PC-3 (cell line): ENCODE measurements around the gene BLOC1S1. TPM values are rescaled to one million over a fixed set of nuclear protein-coding genes. Genes with fewer than 3 reads are reported as not detected.
A peak's percentile ranks its signal among the peaks of the same experiment; 100 is the strongest.

Experiments
- ATAC-seq: fragments of 200-7000 bp; cut with Tn5 transposase; 2 replicates; pipeline ENCODE4 v1.9.1; 2020; ENCODE audit warnings: mild to moderate bottlenecking, moderate library complexity
- BruUV-seq: library from RNA; stranded (reverse); fragments of 400-500 nt; replicated peaks from 2 replicates; lab custom pipeline; 2021; lab: Mats Ljungman, UMichigan
- CTCF ChIA-PET: fragments of 300-600 bp; sonication (Branson Sonifier 250); formaldehyde crosslinking; loops from one replicate; lab custom pipeline; 2022; ENCODE audit warnings: antibody characterized with exemption; lab: Charles Lee
- POLR2A ChIA-PET: fragments of 300-600 bp; sonication (Branson Sonifier 250); formaldehyde crosslinking; loops from one replicate; lab custom pipeline; 2022; ENCODE audit warnings: antibody characterized with exemption; ENCODE audit not compliant: unreplicated experiment; lab: Charles Lee
- DNase-seq: peaks from one replicate; pipeline ENCODE4 v3.0.0-alpha.2; 2015
- H2AFZ ChIP-seq: fragments of 300-600 bp; sonication (generic); 2 replicates; pipeline ENCODE4 v1.6.0; 2016; ENCODE audit warnings: antibody characterized with exemption, low read length
- H3F3A ChIP-seq: fragments of 300-600 bp; sonication (generic); one replicate; pipeline ENCODE4 v1.6.0; 2017; ENCODE audit warnings: antibody characterized with exemption, low read length, control low read depth, mild to moderate bottlenecking; ENCODE audit not compliant: unreplicated experiment
- H3K27ac ChIP-seq: fragments of 300-600 bp; sonication (generic); 2 replicates; pipeline ENCODE4 v1.5.1; 2016; ENCODE audit warnings: mild to moderate bottlenecking, low read length
- H3K27me3 ChIP-seq: fragments of 300-600 bp; sonication (generic); 2 replicates; pipeline ENCODE4 v1.6.1; 2016; ENCODE audit warnings: low read length, mixed read lengths
- H3K36me3 ChIP-seq: fragments of 300-600 bp; sonication (generic); 2 replicates; pipeline ENCODE4 v1.6.1; 2016; ENCODE audit warnings: low read depth, mixed run types, low read length, mixed read lengths
- H3K4me1 ChIP-seq: fragments of 300-600 bp; sonication (generic); 2 replicates; pipeline ENCODE4 v1.5.1; 2016; ENCODE audit warnings: low read length; ENCODE audit not compliant: insufficient read depth
- H3K4me2 ChIP-seq: fragments of 300-600 bp; sonication (generic); 2 replicates; pipeline ENCODE4 v1.6.0; 2016; ENCODE audit warnings: low read length
- H3K4me3 ChIP-seq: fragments of 300-600 bp; sonication (generic); 2 replicates; pipeline ENCODE4 v1.5.1; 2016; ENCODE audit warnings: mild to moderate bottlenecking, low read length, mixed read lengths
- H3K79me2 ChIP-seq: fragments of 300-600 bp; sonication (generic); 2 replicates; pipeline ENCODE4 v1.6.1; 2017; ENCODE audit warnings: low read length, mixed read lengths
- H3K9ac ChIP-seq: fragments of 300-600 bp; sonication (generic); 2 replicates; pipeline ENCODE4 v1.6.0; 2016; ENCODE audit warnings: mild to moderate bottlenecking, low read length
- H3K9me2 ChIP-seq: fragments of 300-600 bp; sonication (generic); replicated peaks from 2 replicates; pipeline ENCODE4 v1.6.1; 2016; ENCODE audit warnings: mixed run types, low read length, mixed read lengths
- H3K9me3 ChIP-seq: fragments of 300-600 bp; sonication (generic); 2 replicates; pipeline ENCODE4 v1.6.1; 2016; ENCODE audit warnings: low read length, mixed read lengths
- H4K20me1 ChIP-seq: fragments of 300-600 bp; sonication (generic); 2 replicates; pipeline ENCODE4 v1.6.1; 2016; ENCODE audit warnings: low read length, mixed read lengths
- EZH2 ChIP-seq: fragments of 300-600 bp; sonication (generic); IDR thresholded peaks from one replicate; pipeline ENCODE4 v1.6.1; 2017; ENCODE audit warnings: antibody characterized with exemption, mild to moderate bottlenecking, low read length; ENCODE audit not compliant: unreplicated experiment
- EZH2phosphoT487 ChIP-seq: fragments of 300-600 bp; sonication (generic); IDR thresholded peaks from 2 replicates; pipeline ENCODE4 v1.6.1; 2018; ENCODE audit warnings: mild to moderate bottlenecking, antibody characterized with exemption, low read length, borderline replicate concordance
- intact Hi-C: fragments of 100-400 bp; cut with micrococcal nuclease; formaldehyde crosslinking; loops from 2 replicates; pipeline ENCODE4 v1.9.0; 2023
- total RNA-seq: library from RNA; depleted of rRNA; stranded (reverse); fragments of >200 nt; gene quantifications from 2 replicates; pipeline ENCODE4 v1.2.3, GENCODE V29; 2014
- TF ChIP-seq, protein P1 (sequence below): fragments of 300-600 bp; sonication (generic); conservative IDR thresholded peaks from 2 replicates; pipeline ENCODE4 v1.5.1; 2017; ENCODE audit warnings: antibody characterized with exemption, low read depth, mild to moderate bottlenecking, low read length

Gene BLOC1S1
- total RNA-seq, 1 experiment from 2014 or later: 90.8 TPM

DNA sequence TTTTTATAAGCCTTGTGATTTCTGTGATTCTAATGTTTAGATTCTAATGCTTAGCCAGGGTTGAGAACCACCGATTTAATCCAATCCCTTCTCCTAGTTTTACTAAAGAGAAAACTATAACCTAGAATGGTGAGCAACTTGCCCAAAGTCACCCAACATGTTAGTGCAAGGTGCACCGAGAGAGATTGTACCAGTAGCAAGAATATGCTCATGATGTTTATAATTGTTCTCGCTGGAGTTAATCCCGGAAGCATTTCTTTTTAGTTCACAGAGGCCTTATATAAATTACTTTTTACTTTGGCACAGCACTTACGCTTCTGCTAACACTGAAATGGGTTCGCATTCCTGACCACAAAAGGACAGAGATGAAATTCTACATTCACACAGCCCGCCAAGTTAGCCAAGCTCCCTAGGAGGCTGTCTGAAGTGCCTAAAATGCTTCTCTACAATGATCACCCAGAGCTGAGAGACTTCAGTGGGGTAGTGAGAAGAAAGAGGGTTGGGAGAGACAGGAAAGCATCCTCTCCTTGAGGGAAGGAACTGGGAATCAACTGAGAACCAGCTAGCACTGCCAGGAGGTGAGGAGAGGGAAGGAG is 579 bp upstream of the BLOC1S1 start:
- H3K4me2 ChIP-seq: peak overlapping the region; percentile 89
- peak overlapping the region; percentile 86 for H3K27ac ChIP-seq
- no peaks in the 10 kb centered on the region for H3K27me3 ChIP-seq
- TF ChIP-seq EZH2phosphoT487: no peak
- no peak for TF ChIP-seq EZH2
- TF ChIP-seq, protein P1, sequence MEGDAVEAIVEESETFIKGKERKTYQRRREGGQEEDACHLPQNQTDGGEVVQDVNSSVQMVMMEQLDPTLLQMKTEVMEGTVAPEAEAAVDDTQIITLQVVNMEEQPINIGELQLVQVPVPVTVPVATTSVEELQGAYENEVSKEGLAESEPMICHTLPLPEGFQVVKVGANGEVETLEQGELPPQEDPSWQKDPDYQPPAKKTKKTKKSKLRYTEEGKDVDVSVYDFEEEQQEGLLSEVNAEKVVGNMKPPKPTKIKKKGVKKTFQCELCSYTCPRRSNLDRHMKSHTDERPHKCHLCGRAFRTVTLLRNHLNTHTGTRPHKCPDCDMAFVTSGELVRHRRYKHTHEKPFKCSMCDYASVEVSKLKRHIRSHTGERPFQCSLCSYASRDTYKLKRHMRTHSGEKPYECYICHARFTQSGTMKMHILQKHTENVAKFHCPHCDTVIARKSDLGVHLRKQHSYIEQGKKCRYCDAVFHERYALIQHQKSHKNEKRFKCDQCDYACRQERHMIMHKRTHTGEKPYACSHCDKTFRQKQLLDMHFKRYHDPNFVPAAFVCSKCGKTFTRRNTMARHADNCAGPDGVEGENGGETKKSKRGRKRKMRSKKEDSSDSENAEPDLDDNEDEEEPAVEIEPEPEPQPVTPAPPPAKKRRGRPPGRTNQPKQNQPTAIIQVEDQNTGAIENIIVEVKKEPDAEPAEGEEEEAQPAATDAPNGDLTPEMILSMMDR: no peak
- ChIA-PET CTCF (interaction anchor here (1.0 kb wide), 1 partner anchor 34 kb away, joined by 4 read pairs; a partner anchor contains a TSS), POLR2A (no interaction called here)
- H2AFZ ChIP-seq: peak overlapping the region; percentile 96
- intact Hi-C loops: no loop called here
- H3K79me2 ChIP-seq: no peaks in the 10 kb centered on the region
- no peaks in the 10 kb centered on the region for H3F3A ChIP-seq
- peaks cover 55% of the 10 kb centered on the region for H3K4me1 ChIP-seq
- no peaks in the 10 kb centered on the region for H3K36me3 ChIP-seq
- H3K4me3 ChIP-seq: peak overlapping the region; percentile 72
- BruUV-seq: no TSS peak
- H3K9me3 ChIP-seq: no peaks in the 10 kb centered on the region
- peak overlapping the region; percentile 78; the same call in 1 of the 2 replicates for H3K9ac ChIP-seq
- no peaks in the 10 kb centered on the region for H3K9me2 ChIP-seq
- ATAC-seq (no peak), DNase-seq (no peak)
- no peaks in the 10 kb centered on the region for H4K20me1 ChIP-seq

DNA sequence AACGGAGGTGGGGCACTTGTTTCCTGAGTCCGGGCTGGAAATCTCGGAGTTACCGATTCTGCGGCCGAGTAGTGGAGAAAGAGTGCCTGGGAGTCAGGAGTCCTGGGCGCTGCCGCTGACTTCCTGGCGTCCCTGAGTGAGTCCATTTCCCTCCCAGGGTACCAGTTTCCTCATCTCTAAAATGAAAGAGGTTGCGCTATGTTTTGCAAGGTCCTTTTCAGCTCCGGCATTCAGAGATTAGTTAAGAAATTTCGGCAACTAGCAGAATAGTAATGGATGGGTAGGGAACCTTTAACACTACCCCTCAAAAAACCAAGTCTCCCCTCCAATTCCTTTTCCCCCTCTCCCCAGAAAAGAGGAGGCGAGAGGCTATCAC is 724 bp downstream of the BLOC1S1 start:
- no peaks in the 10 kb centered on the region for H3K9me2 ChIP-seq
- no peaks in the 10 kb centered on the region for H3K36me3 ChIP-seq
- H3K4me1 ChIP-seq: peaks cover 66% of the 10 kb centered on the region
- H3K27me3 ChIP-seq: no peaks in the 10 kb centered on the region
- H3K79me2 ChIP-seq: no peaks in the 10 kb centered on the region
- DNase-seq (no peak), ATAC-seq (peak; percentile 4)
- H3F3A ChIP-seq: no peaks in the 10 kb centered on the region
- no peaks in the 10 kb centered on the region for H4K20me1 ChIP-seq
- peak overlapping the region; percentile 89 for H3K4me2 ChIP-seq
- peak overlapping the region; percentile 86 for H3K27ac ChIP-seq
- peak overlapping the region; percentile 72 for H3K4me3 ChIP-seq
- H3K9ac ChIP-seq: peak overlapping the region; percentile 78
- no peak for TF ChIP-seq EZH2
- POLR2A ChIA-PET: interaction anchor here (1.2 kb wide), 1 partner anchor 12 kb away, joined by 7 read pairs; the partner anchor contains the start of gene CD63
- no TSS peak for BruUV-seq
- CTCF ChIA-PET: interaction anchor here (1.0 kb wide), 1 partner anchor 35 kb away, joined by 4 read pairs; a partner anchor contains a TSS
- H3K9me3 ChIP-seq: no peaks in the 10 kb centered on the region
- peak overlapping the region; percentile 96 for H2AFZ ChIP-seq
- intact Hi-C loops: no loop called here

DNA sequence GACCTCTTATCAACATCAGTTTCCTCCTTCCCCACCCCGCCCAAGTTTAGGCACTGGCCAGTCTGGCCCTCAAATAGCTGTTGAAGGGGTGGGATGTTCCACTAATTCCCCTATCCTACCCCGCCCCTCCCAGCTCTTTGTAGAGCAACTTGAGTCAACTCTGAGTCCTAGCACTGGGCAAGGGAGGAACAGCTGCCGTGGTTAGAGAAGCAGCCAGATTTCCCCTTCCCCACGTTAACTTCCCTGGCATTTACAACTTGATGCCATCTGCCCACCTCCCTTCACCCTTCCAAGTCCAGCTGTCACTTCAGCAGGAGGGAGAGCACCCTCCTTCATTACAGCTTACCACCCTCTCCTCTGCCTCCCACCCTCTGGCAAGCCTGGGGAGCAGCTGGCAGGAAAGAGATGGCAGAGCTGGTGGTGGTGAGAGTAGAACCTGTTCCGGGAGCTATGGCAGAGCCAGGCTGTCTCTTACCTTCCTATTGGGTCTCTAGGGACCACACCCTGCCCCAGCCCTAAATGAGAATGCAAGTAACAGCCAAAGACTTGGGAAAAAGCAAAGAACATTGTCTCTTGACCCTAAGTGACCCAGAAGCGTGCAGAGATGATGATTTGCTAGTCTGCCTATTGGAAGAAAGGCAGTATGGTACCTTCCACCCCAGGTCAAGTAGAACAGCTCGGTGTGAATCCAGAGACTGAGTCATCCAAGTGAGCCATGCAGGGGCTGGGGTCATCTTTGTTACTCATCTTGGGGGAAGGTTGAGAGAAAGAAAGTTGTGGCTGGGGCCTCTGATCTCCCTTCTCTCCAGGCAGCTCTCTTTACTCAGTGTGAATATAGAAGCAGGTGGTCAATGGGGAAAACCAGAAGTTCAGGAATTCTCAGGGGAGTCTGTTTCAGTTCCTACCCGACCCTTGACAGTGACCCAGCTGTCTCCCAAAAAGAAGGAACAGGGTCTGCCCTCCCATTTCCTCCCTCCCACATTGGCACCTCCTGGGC is 1.5 kb downstream of the BLOC1S1 start:
- ATAC-seq: no peak
- Histone ChIP-seq H3K9me2 (no peaks in the 10 kb centered on the region), H3F3A (no peaks in the 10 kb centered on the region), H3K4me2 (peak overlapping the region; percentile 89), H3K9ac (peak overlapping the region; percentile 78), H2AFZ (peak overlapping the region; percentile 96), H3K27ac (peak overlapping the region; percentile 86), H3K36me3 (no peaks in the 10 kb centered on the region), H3K4me1 (peaks cover 73% of the 10 kb centered on the region), H3K9me3 (no peaks in the 10 kb centered on the region), H3K27me3 (no peaks in the 10 kb centered on the region), H3K79me2 (no peaks in the 10 kb centered on the region), H3K4me3 (peak overlapping the region; percentile 72), H4K20me1 (no peaks in the 10 kb centered on the region)
- TF ChIP-seq EZH2phosphoT487: no peak
- no peak for TF ChIP-seq EZH2
- TF ChIP-seq, protein P1: no peak
- intact Hi-C loops: no loop called here
- DNase-seq: peak; percentile 82
- no TSS peak for BruUV-seq
- POLR2A ChIA-PET: interaction anchor here (1.2 kb wide), 1 partner anchor 12 kb away, joined by 7 read pairs; the partner anchor contains the start of gene CD63
- CTCF ChIA-PET: interaction anchor here (0.6 to 1.0 kb wide), 2 partner anchors 36 to 41 kb away, joined by 4 read pairs; a partner anchor contains a TSS
